Measurements from ENCODE around the gene CEP85L. TPM values are rescaled to one million over a fixed set of nuclear protein-coding genes. Genes with fewer than 3 reads are reported as not detected.

Gene CEP85L
- polyA plus RNA-seq, 1 donor = 4.3 TPM

GRCh38 chr6:118621799-118622470, 29.5 kb downstream of the CEP85L start:
- Histone ChIP-seq H3K27ac (ENCODE audit: low read length) (no peak overlapping the region), H3K36me3 (ENCODE audit: control insufficient read depth, insufficient read depth, low read length) (no peaks in the 10 kb centered on the region), H3K4me3 (ENCODE audit: low read length) (no peak overlapping the region), H3K4me1 (ENCODE audit: control insufficient read depth, insufficient read depth, low read length) (no peaks in the 10 kb centered on the region), H3K9me3 (ENCODE audit: control insufficient read depth, low read depth, low read length) (peaks cover 4% of the 10 kb centered on the region), H3K27me3 (ENCODE audit: control insufficient read depth, insufficient read depth, low read length) (no peaks in the 10 kb centered on the region)
- 80% methylated on average over 2 of the region's 7 CpGs for WGBS (ENCODE audit: insufficient coverage, low lambda C conversion rate)
- no peak for DNase-seq

DNA sequence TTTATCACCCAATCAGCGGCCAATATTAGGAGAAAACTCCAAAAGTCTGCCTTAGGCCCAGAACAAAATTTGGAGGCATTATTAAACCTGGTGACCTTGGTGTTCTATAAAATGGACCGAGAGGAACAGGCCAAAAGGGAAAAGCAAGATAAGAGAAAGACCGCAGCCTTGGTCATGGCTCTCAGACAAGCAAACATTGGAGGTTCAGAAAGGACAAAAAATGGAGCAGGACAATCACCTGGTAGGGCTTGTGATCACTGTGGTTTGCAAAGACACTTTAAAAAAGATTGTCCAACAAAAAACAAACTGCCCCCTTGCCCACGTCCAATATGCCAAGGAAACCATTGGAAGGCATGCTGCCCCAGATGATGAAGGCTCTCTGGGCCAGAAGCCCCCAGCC, 31.2 kb downstream of the CEP85L start:
- H3K27ac ChIP-seq (ENCODE audit: low read length) = no peak overlapping the region

DNA sequence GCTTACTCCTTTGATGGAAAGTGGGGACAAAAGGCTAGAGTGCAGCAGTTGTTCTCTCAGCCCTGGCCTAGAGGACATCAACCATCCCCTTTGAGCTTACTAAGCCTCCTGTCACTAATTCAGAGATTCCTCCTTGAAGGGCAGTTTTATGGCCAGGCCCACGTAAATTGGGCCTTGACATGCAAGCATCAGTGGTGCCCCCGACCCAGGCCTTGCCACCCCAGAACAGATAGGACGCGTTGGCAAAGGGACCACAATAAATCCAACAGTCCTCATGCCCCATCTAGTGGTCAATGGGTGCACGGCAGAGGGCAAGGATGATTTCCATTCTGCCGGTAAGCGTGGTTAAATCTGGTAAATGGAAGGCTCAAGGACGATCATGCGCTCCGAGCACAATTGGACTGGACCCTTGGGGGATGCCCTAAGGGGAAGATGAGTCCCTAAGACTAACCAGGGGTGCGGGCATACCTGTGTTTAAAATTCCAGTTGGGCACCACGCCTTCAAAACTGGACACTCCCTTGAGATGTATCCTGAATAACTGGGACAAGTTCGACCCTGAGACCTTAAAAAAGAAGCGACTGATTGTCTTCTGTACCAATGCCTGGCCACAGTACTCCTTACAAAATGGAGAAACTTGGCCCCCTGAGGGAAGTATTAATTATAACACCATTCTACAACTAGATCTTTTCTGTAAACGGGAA, 32.6 kb downstream of the CEP85L start:
- no peaks in the 10 kb centered on the region for H3K9me3 ChIP-seq (ENCODE audit: control insufficient read depth, low read depth, low read length)
- H3K27ac ChIP-seq (ENCODE audit: low read length) = no peak overlapping the region
- no peaks in the 10 kb centered on the region for H3K36me3 ChIP-seq (ENCODE audit: control insufficient read depth, insufficient read depth, low read length)
- peak in 1 of 2 donors; percentile 11 for DNase-seq
- no peaks in the 10 kb centered on the region for H3K4me1 ChIP-seq (ENCODE audit: control insufficient read depth, insufficient read depth, low read length)
- WGBS (ENCODE audit: insufficient coverage, low lambda C conversion rate) = 60% methylated on average over 1 of the region's 15 CpGs
- no peak overlapping the region for H3K4me3 ChIP-seq (ENCODE audit: low read length)
- H3K27me3 ChIP-seq (ENCODE audit: control insufficient read depth, insufficient read depth, low read length) = no peaks in the 10 kb centered on the region

More for the DNA sequence above, 31.2 kb downstream of the CEP85L start:
- Histone ChIP-seq H3K4me1 (ENCODE audit: control insufficient read depth, insufficient read depth, low read length) (no peaks in the 10 kb centered on the region), H3K36me3 (ENCODE audit: control insufficient read depth, insufficient read depth, low read length) (no peaks in the 10 kb centered on the region), H3K9me3 (ENCODE audit: control insufficient read depth, low read depth, low read length) (no peaks in the 10 kb centered on the region), H3K27me3 (ENCODE audit: control insufficient read depth, insufficient read depth, low read length) (no peaks in the 10 kb centered on the region), H3K4me3 (ENCODE audit: low read length) (no peak overlapping the region)
- no CpG with 5 or more reads among the region's 4 CpGs for WGBS (ENCODE audit: insufficient coverage, low lambda C conversion rate)
- no peak for DNase-seq

GRCh38 chr6:118617417-118617816, 34.0 kb downstream of the CEP85L start:
- DNase-seq = no peak
- H3K4me3 ChIP-seq (ENCODE audit: low read length) = no peak overlapping the region
- no peaks in the 10 kb centered on the region for H3K9me3 ChIP-seq (ENCODE audit: control insufficient read depth, low read depth, low read length)
- H3K27ac ChIP-seq (ENCODE audit: low read length) = no peak overlapping the region
- WGBS (ENCODE audit: insufficient coverage, low lambda C conversion rate) = 20% methylated on average over 1 of the region's 11 CpGs
- no peaks in the 10 kb centered on the region for H3K4me1 ChIP-seq (ENCODE audit: control insufficient read depth, insufficient read depth, low read length)
- no peaks in the 10 kb centered on the region for H3K36me3 ChIP-seq (ENCODE audit: control insufficient read depth, insufficient read depth, low read length)
- no peaks in the 10 kb centered on the region for H3K27me3 ChIP-seq (ENCODE audit: control insufficient read depth, insufficient read depth, low read length)

- 96% methylated on average over 3 of the region's 3 CpGs for WGBS (ENCODE audit: insufficient coverage, low lambda C conversion rate)
- no peak for DNase-seq
- no peak overlapping the region for H3K27ac ChIP-seq (ENCODE audit: low read length)
- H3K4me1 ChIP-seq (ENCODE audit: control insufficient read depth, insufficient read depth, low read length) = no peaks in the 10 kb centered on the region
- no peaks in the 10 kb centered on the region for H3K27me3 ChIP-seq (ENCODE audit: control insufficient read depth, insufficient read depth, low read length)
- H3K4me3 ChIP-seq (ENCODE audit: low read length) = no peak overlapping the region
- no peaks in the 10 kb centered on the region for H3K9me3 ChIP-seq (ENCODE audit: control insufficient read depth, low read depth, low read length)
- H3K36me3 ChIP-seq (ENCODE audit: control insufficient read depth, insufficient read depth, low read length) = no peaks in the 10 kb centered on the region
Measured at GRCh38 chr6:118611334-118611733, 40.1 kb downstream of the CEP85L start.

- no peak overlapping the region for H3K27ac ChIP-seq (ENCODE audit: low read length)
- no peaks in the 10 kb centered on the region for H3K9me3 ChIP-seq (ENCODE audit: control insufficient read depth, low read depth, low read length)
- H3K36me3 ChIP-seq (ENCODE audit: control insufficient read depth, insufficient read depth, low read length) = no peaks in the 10 kb centered on the region
- no peaks in the 10 kb centered on the region for H3K27me3 ChIP-seq (ENCODE audit: control insufficient read depth, insufficient read depth, low read length)
- DNase-seq = no peak
- 20% methylated on average over 1 of the region's 5 CpGs for WGBS (ENCODE audit: insufficient coverage, low lambda C conversion rate)
- no peak overlapping the region for H3K4me3 ChIP-seq (ENCODE audit: low read length)
- H3K4me1 ChIP-seq (ENCODE audit: control insufficient read depth, insufficient read depth, low read length) = no peaks in the 10 kb centered on the region
Measured at GRCh38 chr6:118606858-118607257, 44.5 kb downstream of the CEP85L start.

- H3K9me3 ChIP-seq (ENCODE audit: control insufficient read depth, low read depth, low read length) = no peaks in the 10 kb centered on the region
- no peaks in the 10 kb centered on the region for H3K4me1 ChIP-seq (ENCODE audit: control insufficient read depth, insufficient read depth, low read length)
- no peak overlapping the region for H3K4me3 ChIP-seq (ENCODE audit: low read length)
- no peaks in the 10 kb centered on the region for H3K27me3 ChIP-seq (ENCODE audit: control insufficient read depth, insufficient read depth, low read length)
- no peak for DNase-seq
- H3K36me3 ChIP-seq (ENCODE audit: control insufficient read depth, insufficient read depth, low read length) = no peaks in the 10 kb centered on the region
- 70% methylated on average over 2 of the region's 3 CpGs for WGBS (ENCODE audit: insufficient coverage, low lambda C conversion rate)
- H3K27ac ChIP-seq (ENCODE audit: low read length) = no peak overlapping the region
Measured at GRCh38 chr6:118606268-118606667, 45.1 kb downstream of the CEP85L start.

GRCh38 chr6:118603372-118603771, 48.0 kb downstream of the CEP85L start:
- Histone ChIP-seq H3K4me1 (ENCODE audit: control insufficient read depth, insufficient read depth, low read length) (no peaks in the 10 kb centered on the region), H3K27ac (ENCODE audit: low read length) (no peak overlapping the region), H3K4me3 (ENCODE audit: low read length) (no peak overlapping the region), H3K36me3 (ENCODE audit: control insufficient read depth, insufficient read depth, low read length) (no peaks in the 10 kb centered on the region), H3K9me3 (ENCODE audit: control insufficient read depth, low read depth, low read length) (no peaks in the 10 kb centered on the region), H3K27me3 (ENCODE audit: control insufficient read depth, insufficient read depth, low read length) (no peaks in the 10 kb centered on the region)
- WGBS (ENCODE audit: insufficient coverage, low lambda C conversion rate) = 100% methylated on average over 1 of the region's 2 CpGs
- no peak for DNase-seq

DNA sequence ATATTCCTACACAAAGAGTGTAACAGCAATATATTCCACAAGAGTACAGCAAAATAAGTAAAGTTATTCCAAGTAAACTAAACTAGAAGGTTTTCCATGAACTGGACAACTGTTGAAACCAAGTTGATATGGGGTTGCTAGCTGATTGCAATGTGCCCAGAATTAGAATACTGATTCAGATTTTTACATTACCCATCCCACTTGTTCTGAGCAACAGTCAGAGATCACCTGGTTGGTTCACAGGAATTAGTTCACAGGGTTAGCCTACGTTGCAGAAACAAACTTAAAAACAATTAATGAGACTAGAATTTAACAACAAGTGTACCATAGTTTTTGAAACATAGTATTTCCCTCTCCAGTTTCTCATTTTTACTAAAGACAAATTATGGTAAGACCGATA, 49.1 kb downstream of the CEP85L start:
- WGBS (ENCODE audit: insufficient coverage, low lambda C conversion rate) = 80% methylated on average over 2 of the region's 2 CpGs
- H3K27ac ChIP-seq (ENCODE audit: low read length) = no peak overlapping the region
- no peaks in the 10 kb centered on the region for H3K9me3 ChIP-seq (ENCODE audit: control insufficient read depth, low read depth, low read length)
- H3K36me3 ChIP-seq (ENCODE audit: control insufficient read depth, insufficient read depth, low read length) = no peaks in the 10 kb centered on the region
- no peak for DNase-seq
- no peaks in the 10 kb centered on the region for H3K4me1 ChIP-seq (ENCODE audit: control insufficient read depth, insufficient read depth, low read length)
- H3K27me3 ChIP-seq (ENCODE audit: control insufficient read depth, insufficient read depth, low read length) = no peaks in the 10 kb centered on the region
- no peak overlapping the region for H3K4me3 ChIP-seq (ENCODE audit: low read length)

DNA sequence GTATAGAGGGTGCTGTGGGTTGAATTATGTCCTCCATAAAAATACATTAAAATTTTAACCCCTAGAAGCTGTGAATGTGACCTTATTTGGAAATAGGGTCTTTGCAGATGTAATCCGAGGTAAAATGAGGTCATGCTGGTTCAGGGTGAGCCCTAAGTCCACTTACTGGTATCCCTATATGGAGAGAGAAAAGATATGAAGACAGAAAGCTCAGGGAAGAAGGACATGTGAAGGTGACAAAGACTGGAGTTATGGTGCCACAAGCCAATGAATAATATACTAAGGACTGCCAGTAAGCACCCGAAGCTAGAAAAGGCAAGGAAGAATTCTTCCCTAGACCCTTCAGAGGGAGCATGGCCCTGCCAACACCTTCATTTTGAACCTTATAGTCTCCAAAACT, 53.1 kb downstream of the CEP85L start:
- Histone ChIP-seq H3K27ac (ENCODE audit: low read length) (no peak overlapping the region), H3K4me3 (ENCODE audit: low read length) (no peak overlapping the region), H3K9me3 (ENCODE audit: control insufficient read depth, low read depth, low read length) (no peaks in the 10 kb centered on the region), H3K36me3 (ENCODE audit: control insufficient read depth, insufficient read depth, low read length) (no peaks in the 10 kb centered on the region), H3K27me3 (ENCODE audit: control insufficient read depth, insufficient read depth, low read length) (no peaks in the 10 kb centered on the region), H3K4me1 (ENCODE audit: control insufficient read depth, insufficient read depth, low read length) (no peaks in the 10 kb centered on the region)
- 67% methylated on average over 1 of the region's 2 CpGs for WGBS (ENCODE audit: insufficient coverage, low lambda C conversion rate)
- no peak for DNase-seq

- no peaks in the 10 kb centered on the region for H3K9me3 ChIP-seq (ENCODE audit: control insufficient read depth, low read depth, low read length)
- no peaks in the 10 kb centered on the region for H3K36me3 ChIP-seq (ENCODE audit: control insufficient read depth, insufficient read depth, low read length)
- no peak overlapping the region for H3K4me3 ChIP-seq (ENCODE audit: low read length)
- H3K27ac ChIP-seq (ENCODE audit: low read length) = no peak overlapping the region
- H3K4me1 ChIP-seq (ENCODE audit: control insufficient read depth, insufficient read depth, low read length) = no peaks in the 10 kb centered on the region
- no peaks in the 10 kb centered on the region for H3K27me3 ChIP-seq (ENCODE audit: control insufficient read depth, insufficient read depth, low read length)
- 70% methylated on average over 2 of the region's 3 CpGs for WGBS (ENCODE audit: insufficient coverage, low lambda C conversion rate)
- DNase-seq = no peak
Measured at GRCh38 chr6:118597636-118598035, 53.8 kb downstream of the CEP85L start.
